DND-41 (cell line): ENCODE results near the gene TPM4.

ENCODE experiments used
- ATAC-seq: fragments of 200-7000 bp; cut with Tn5 transposase; 3 replicates; pipeline ENCODE4 v1.9.1; 2021; ENCODE audit warnings: low read depth; ENCODE audit not compliant: insufficient read depth
- DNase-seq: peaks from one replicate; pipeline ENCODE4 v3.0.0-alpha.2; 2020
- H2AFZ ChIP-seq: 2 replicates; pipeline ENCODE4 v1.6.0; 2012; ENCODE audit warnings: low read depth, low read length
- H3K27ac ChIP-seq: 2 replicates; pipeline ENCODE4 v1.5.1; 2012; ENCODE audit warnings: low read length, inconsistent platforms
- H3K27me3 ChIP-seq: fragments of 200-600 bp; sonication (generic); 2 replicates; pipeline ENCODE4 v1.6.0; 2012; ENCODE audit warnings: low read length, mild to moderate bottlenecking, inconsistent platforms; ENCODE audit not compliant: insufficient read depth, poor library complexity
- H3K36me3 ChIP-seq: 2 replicates; pipeline ENCODE4 v1.5.1; 2012; ENCODE audit warnings: low read length, inconsistent platforms; ENCODE audit not compliant: insufficient read depth
- H3K4me1 ChIP-seq: 2 replicates; pipeline ENCODE4 v1.5.1; 2012; ENCODE audit warnings: mild to moderate bottlenecking, low read length; ENCODE audit not compliant: insufficient read depth
- H3K4me2 ChIP-seq: 2 replicates; pipeline ENCODE4 v1.6.0; 2012; ENCODE audit warnings: mild to moderate bottlenecking, moderate library complexity, low read length, inconsistent platforms; ENCODE audit not compliant: insufficient read depth
- H3K4me3 ChIP-seq, 2 experiments: fragments of 200-600 bp in 1 of 2; shearing (Covaris generic) in 1 of 2; 2 replicates each; pipeline ENCODE4 v1.5.1; 2012 to 2016; ENCODE audit warnings: inconsistent platforms in 2 of 2, low read length in 2 of 2, mild to moderate bottlenecking in 2 of 2, low read depth in 1 of 2, moderate library complexity in 1 of 2
- H3K79me2 ChIP-seq: 2 replicates; pipeline ENCODE4 v1.6.0; 2012; ENCODE audit warnings: low read length, inconsistent platforms; ENCODE audit not compliant: insufficient read depth
- H3K9ac ChIP-seq: 2 replicates; pipeline ENCODE4 v1.6.0; 2012; ENCODE audit warnings: low read depth, mild to moderate bottlenecking, inconsistent platforms, low read length, moderate library complexity
- H3K9me3 ChIP-seq: 2 replicates; pipeline ENCODE4 v1.5.1; 2012; ENCODE audit warnings: low read length, moderate library complexity, mild to moderate bottlenecking, inconsistent platforms; ENCODE audit not compliant: insufficient read depth, severe bottlenecking
- H4K20me1 ChIP-seq: 2 replicates; pipeline ENCODE4 v1.6.0; 2012; ENCODE audit warnings: low read length; ENCODE audit not compliant: insufficient read depth
- CTCF ChIP-seq: IDR thresholded peaks from 2 replicates; pipeline ENCODE4 v1.5.1; 2012; ENCODE audit warnings: borderline replicate concordance, low read length, moderate library complexity, mild to moderate bottlenecking; ENCODE audit not compliant: poor library complexity, severe bottlenecking; ENCODE audit errors: extremely low read depth
- EZH2 ChIP-seq: IDR thresholded peaks from 3 replicates; pipeline ENCODE4 v1.6.1; 2012; ENCODE audit warnings: borderline replicate concordance, low read depth, mild to moderate bottlenecking, moderate library complexity, low read length, inconsistent platforms; ENCODE audit not compliant: severe bottlenecking

Gene TPM4

GRCh38 chr19:16077984-16078758 is 1.9 kb downstream of the TPM4 start:
- Histone ChIP-seq H3K9me3 (no peaks in the 10 kb centered on the region), H3K4me3 (peak overlapping the region; percentile 95; a peak in 3 of 4 replicates), H3K79me2 (peaks cover 60% of the 10 kb centered on the region), H3K4me2 (peak overlapping the region; percentile 80), H3K36me3 (peaks cover 40% of the 10 kb centered on the region), H3K27me3 (no peaks in the 10 kb centered on the region), H3K9ac (peak overlapping the region; percentile 97), H2AFZ (no peak overlapping the region), H4K20me1 (peaks cover 38% of the 10 kb centered on the region), H3K27ac (peak overlapping the region; percentile 94), H3K4me1 (peaks cover 37% of the 10 kb centered on the region)
- DNase-seq: peak; percentile 49
- no peak; the same call in 2 of the 3 replicates for ATAC-seq
- TF ChIP-seq CTCF (no peak), EZH2 (no peak)

DNA sequence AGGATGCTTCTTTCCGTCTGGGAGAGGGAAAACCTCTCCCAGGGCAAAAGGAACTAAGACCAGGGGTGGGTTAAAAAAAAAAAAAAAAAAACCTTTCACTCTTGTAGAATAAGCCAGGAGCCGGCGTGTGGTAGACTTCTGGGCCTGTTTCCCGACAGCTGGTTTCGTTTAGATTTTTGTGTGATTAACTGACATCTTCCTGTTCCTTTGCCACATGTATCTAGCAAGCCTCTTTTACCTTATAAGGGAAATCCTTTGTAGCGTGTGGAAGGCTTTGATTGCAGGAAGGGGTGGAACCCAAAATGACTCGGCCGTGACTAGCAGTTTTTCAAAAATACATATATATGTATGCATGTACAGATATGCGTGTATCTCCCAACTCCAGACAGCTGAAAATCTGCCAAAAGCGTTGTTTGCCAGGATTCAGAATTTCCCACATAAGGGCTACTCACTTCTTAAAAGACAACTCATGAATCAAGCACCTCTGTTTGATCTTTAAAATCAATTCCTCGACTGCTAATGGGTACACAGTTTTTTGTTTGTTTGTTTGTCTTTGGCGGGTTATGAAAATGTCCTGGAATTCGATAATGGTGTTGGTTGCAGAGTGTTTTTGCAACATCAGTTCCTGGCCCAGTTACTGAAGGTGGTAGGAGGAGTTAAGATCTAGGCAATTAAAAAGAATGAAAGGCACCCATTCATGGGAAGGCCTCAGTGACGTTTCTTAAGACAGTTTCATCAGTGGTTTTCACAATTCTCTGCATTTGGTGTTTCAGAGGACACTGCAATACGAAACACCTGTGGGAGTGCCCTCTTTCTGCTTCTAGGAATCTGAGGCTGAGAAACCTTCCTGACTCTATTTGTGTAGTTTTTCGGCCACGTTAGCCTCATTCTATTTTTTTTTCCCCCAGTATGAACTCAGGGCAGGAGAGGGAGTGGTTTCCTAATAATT is 2.7 kb downstream of the TPM4 start:
- DNase-seq: peak; percentile 88

GRCh38 chr19:16084067-16084685 is 7.9 kb downstream of the TPM4 start:
- Histone ChIP-seq H3K4me1 (peaks cover 13% of the 10 kb centered on the region), H3K4me3 (no peak overlapping the region), H3K79me2 (peaks cover 67% of the 10 kb centered on the region), H3K9ac (no peak overlapping the region), H3K27me3 (no peaks in the 10 kb centered on the region), H3K36me3 (peaks cover 95% of the 10 kb centered on the region), H2AFZ (no peak overlapping the region), H3K9me3 (no peaks in the 10 kb centered on the region), H4K20me1 (peaks cover 57% of the 10 kb centered on the region), H3K4me2 (no peak overlapping the region), H3K27ac (no peak overlapping the region)
- ATAC-seq: no peak
- no peak for TF ChIP-seq EZH2
- TF ChIP-seq CTCF: no peak
- DNase-seq: no peak

More for the DNA sequence above, 2.7 kb downstream of the TPM4 start:
- H3K27ac ChIP-seq: peak overlapping the region; percentile 94
- H3K4me1 ChIP-seq: peaks cover 37% of the 10 kb centered on the region
- peak overlapping the region; percentile 97 for H3K9ac ChIP-seq
- ATAC-seq: peak; percentile 80
- no peaks in the 10 kb centered on the region for H3K9me3 ChIP-seq
- H3K79me2 ChIP-seq: peaks cover 68% of the 10 kb centered on the region
- TF ChIP-seq EZH2: no peak
- TF ChIP-seq CTCF: no peak
- peaks cover 48% of the 10 kb centered on the region for H3K36me3 ChIP-seq
- no peaks in the 10 kb centered on the region for H3K27me3 ChIP-seq
- peak overlapping the region; percentile 80 for H3K4me2 ChIP-seq
- peak overlapping the region; percentile 95; a peak in 3 of 4 replicates for H3K4me3 ChIP-seq
- peaks cover 42% of the 10 kb centered on the region for H4K20me1 ChIP-seq
- no peak overlapping the region for H2AFZ ChIP-seq
